HG03039 (cell line): ENCODE results near the gene LYPD5.
A peak's percentile ranks its signal among the peaks of the same experiment; 100 is the strongest.
"Not testable (repeated sequence)": the region's sequence is repeated elsewhere in the genome, so short reads cannot be mapped to it uniquely, and the experiment has no call there.

Experiments used
- ATAC-seq: cut with Tn5 transposase; IDR thresholded peaks from one replicate; pipeline ENCODE4 v1.9.1; 2021; ENCODE audit warnings: mild to moderate bottlenecking, moderate library complexity; ENCODE audit not compliant: unreplicated experiment

The LYPD5 gene

DNA sequence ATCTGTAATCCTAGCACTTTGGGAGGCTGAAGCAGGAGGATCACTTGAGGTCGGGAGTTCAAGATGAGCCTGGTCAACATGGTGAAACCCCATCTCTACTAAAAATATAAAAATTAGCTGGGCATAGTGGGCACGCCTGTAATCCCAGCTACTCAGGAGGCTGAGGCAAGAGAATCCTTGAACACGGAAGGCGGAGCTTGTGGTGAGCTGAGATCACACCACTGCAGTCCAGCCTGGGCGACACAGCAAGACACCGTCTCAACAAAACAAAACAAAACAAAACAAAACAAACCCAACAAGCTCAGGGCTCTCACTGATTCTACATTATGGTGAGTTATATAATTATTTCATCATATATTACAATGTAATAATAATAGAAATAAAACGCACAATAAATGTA is 4.2 kb upstream of the LYPD5 start:
- ATAC-seq: not testable (repeated sequence)

DNA sequence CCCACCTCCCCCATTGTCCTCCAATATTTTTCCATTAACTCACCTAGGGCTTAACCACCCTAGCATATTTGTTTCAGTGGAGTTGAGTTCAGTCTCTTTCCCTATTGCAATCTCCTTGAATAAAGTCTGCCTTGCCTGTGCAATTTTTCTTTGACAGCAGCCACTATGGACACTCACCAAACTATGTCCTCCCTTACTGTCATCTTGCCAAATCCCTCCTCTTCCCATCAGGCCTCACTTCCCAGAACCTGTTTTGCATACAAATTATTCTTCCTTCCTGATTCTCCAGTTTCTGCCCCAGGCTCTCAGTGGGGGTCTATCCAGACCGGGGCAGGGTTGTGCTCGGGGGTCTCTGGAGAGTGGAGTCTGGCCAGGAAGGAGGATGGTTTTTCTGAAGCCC is 2.2 kb upstream of the LYPD5 start:
- no peak for ATAC-seq

- no peak for ATAC-seq
These were observed 2.6 kb downstream of the LYPD5 start for GRCh38 chr19:43799502-43800142.

- ATAC-seq: no peak
These were observed 3.5 kb downstream of the LYPD5 start for GRCh38 chr19:43798546-43799409.

- ATAC-seq: no peak
These were observed 4.2 kb downstream of the LYPD5 start for GRCh38 chr19:43798026-43798545.

GRCh38 chr19:43797556-43797955 is 4.7 kb downstream of the LYPD5 start:
- no peak for ATAC-seq

- ATAC-seq: no peak
These were observed 5.1 kb downstream of the LYPD5 start for GRCh38 chr19:43797118-43797517.

DNA sequence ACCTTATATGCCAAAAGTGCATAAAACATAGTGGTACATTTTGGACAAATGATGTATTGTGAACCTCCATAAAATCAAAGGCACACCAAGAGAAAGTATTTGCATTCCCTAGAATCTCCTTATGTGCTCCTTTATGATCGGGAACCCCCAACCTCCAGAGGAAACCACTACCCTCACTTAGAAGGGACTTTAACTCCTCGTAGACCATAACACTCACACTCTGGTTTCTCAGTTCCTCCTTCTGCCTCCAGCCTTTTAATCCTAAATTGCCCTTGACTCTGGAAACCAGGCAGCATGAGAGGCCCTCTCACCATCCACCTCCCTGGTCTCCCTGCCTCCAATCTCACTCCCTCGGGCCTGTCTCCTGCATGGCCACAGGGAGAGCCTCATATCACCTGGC is 11.7 kb downstream of the LYPD5 start:
- ATAC-seq: no peak

DNA sequence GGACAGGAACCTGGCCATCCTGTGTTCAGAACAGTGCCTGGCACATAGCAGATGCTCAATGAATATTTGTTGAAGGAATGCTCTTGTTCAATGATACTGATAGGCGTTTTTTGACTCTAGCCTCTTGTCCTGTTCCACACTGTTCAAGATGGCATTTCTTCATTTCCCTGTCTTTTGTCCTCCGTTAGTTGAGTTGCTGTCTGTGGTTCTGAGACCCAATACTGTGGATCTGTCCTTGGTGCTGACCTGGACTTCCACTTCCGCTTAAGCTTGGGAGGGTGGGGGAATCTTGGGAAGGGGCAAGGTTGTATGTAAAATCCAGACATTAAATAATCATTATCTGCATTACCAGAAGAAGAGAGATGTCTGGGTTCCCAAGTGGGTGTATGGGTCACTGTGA is 13.2 kb downstream of the LYPD5 start:
- ATAC-seq: no peak

- ATAC-seq: no peak
These were observed 15.6 kb downstream of the LYPD5 start for GRCh38 chr19:43786665-43787064.

- peak; percentile 35 for ATAC-seq
These were observed 17.1 kb downstream of the LYPD5 start for GRCh38 chr19:43784981-43785808.

DNA sequence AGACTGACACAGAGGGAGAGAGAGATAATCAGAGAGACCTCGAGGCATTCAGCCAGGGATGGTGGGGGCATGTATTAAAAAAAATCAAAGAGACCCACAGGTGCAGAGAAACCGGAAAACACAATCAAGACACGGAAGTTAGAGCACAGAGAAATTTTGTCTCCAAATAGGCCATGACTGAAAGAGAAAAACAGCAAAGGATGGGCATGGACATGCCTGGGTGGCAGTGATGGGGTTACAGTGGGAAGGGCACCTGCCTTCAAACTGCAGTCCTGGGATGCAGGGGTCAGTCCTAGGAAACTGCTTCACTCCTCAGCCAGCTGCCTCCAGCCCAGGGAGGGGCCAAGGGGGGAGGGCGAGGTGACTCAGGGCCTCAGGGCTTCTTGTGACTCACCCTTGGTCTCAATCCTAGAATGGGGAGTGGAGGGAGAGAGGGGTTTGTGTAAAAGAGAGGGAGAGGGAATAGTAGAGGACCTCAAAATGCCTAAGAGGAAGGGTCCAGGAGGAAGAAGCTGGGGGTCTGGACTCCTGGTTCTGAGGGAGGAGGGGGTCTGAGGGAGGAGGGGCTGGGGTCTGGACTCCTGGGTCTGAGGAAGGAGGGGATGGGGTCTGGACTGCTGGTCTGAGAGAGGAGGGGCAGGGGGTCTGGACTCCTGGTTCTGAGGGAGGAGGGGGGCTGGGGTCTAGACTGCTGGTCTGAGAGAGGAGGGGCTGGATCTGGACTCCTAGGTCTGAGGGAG is 17.8 kb downstream of the LYPD5 start:
- no peak for ATAC-seq

GRCh38 chr19:43783636-43784035 is 18.6 kb downstream of the LYPD5 start:
- no peak for ATAC-seq

- no peak for ATAC-seq
These were observed 19.5 kb downstream of the LYPD5 start for GRCh38 chr19:43782689-43783231.

GRCh38 chr19:43782311-43782660 is 20.0 kb downstream of the LYPD5 start:
- ATAC-seq: no peak

DNA sequence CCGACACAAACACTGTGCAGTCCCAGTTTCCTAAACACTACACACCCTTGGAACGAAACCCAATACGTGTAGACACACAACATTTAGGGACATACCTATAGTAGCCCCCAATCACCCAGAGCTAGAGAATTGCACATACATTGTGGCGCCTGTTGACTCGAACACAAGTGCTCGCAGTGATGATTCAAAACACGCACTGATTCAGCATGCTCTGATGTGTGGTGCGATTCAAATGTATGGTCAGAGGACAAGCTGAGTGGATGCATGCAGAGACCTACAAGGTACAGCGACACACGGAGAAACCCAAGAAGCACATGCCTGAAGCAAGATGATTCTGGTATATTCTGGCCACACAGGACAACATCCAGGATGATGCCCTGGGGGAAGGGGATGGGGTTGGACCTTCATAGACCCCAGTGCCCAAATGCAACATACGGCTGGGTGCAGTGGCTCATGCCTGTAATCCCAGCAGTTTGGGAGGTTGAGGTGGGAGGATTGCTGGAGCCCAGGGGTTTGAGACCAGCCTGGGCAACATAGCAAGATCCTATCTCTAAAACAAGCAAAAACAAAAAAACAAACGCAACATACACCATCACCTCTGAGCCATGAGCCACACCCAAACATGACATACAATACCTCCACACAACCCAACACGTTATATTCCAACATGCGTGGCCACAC is 20.5 kb downstream of the LYPD5 start:
- ATAC-seq: no peak

DNA sequence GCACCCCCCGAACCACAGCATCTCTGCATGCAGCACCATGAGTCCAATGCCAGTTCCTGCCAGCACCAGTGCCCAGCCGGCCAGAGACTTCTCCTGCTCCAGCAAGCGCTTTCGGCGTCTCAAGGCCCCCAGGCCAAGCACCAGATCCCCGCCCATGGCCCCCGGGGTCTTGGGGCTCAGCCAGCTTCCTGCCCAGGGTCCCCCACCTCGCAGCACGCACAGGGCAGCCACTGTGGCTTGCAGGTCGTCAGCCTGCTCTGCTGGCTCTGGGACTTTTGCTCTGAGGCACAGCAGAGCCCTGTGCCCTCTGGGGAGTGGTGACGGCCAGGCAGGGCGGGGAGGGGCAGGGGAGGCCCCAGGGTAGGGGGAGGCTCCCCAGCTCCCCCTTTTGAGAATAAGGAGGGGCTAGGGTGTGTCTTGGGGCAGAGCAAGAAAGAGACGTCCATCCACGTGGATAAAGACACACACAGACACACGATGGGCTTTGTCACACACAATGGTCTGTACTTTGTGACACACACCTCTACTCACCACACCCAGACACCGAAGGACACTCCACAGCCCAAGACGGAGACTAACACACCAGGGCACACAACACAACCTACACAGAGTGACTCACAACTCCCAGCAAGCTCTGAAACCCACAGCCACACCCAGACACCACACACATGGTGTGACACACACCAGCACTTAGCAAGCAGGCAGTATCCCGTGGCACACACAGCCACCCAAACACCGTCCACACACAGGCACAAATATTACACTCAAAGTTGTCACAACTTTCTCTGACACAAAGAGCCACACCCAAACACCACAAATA is 21.3 kb downstream of the LYPD5 start, which contains the start of gene KCNN4:
Gene KCNN4 (minus strand): TSS at position 268 of the 820 bp plus-strand sequence. CDS start 112 bp downstream, at position 156.
- ATAC-seq: no peak

DNA sequence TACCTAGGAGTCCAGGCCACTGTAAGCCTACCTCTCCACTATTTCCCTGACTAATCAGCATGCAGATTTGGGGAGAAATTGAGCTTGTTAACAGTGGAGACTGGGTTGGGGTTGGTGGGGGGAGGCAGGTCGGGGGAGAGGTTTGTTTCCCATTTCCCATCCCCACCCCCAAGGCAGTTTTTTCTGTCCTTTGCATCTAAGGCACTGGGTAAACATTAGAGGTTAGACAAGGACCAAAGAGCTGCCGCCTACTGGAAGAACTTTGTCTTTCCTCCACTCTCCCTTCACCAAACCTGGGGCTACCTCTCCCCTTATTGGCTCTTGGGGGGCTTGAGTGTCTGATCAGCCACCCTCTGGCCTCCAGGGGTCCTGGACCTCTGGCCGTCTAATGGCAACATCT is 22.4 kb downstream of the LYPD5 start:
- no peak for ATAC-seq
